GM23338 (cell line): ENCODE measurements around the gene IKZF3.

Experiments used
- CREB1 ChIP-seq: fragments of 250-450 bp; sonication (Bioruptor Pico); IDR thresholded peaks from 2 replicates; pipeline ENCODE4 v1.5.0; 2020; ENCODE audit warnings: low read depth, mild to moderate bottlenecking, moderate library complexity
- EZH2 ChIP-seq: fragments of 200-600 bp; sonication (generic); IDR thresholded peaks from one replicate; pipeline ENCODE4 v1.8.0; 2017; ENCODE audit warnings: antibody characterized with exemption, mild to moderate bottlenecking, low read depth; ENCODE audit not compliant: unreplicated experiment
- EZH2phosphoT487 ChIP-seq: fragments of 200-600 bp; sonication (generic); IDR thresholded peaks from one replicate; pipeline ENCODE4 v1.8.1; 2018; ENCODE audit warnings: antibody characterized with exemption; ENCODE audit not compliant: unreplicated experiment
- JUNB ChIP-seq: IDR thresholded peaks from one replicate; pipeline ENCODE4 v1.6.1; 2016; ENCODE audit warnings: antibody characterized with exemption; ENCODE audit not compliant: unreplicated experiment
- NANOG ChIP-seq: IDR thresholded peaks from 2 replicates; pipeline ENCODE4 v1.6.1; 2016; ENCODE audit warnings: antibody characterized with exemption, borderline replicate concordance
- POLR2AphosphoS5 ChIP-seq: IDR thresholded peaks from 2 replicates; pipeline ENCODE4 v1.6.1; 2016; ENCODE audit warnings: antibody characterized with exemption, low read depth
- STAT1 ChIP-seq: IDR thresholded peaks from one replicate; pipeline ENCODE4 v1.6.1; 2016; ENCODE audit warnings: antibody characterized with exemption; ENCODE audit not compliant: unreplicated experiment
- ZNF114 ChIP-seq: fragments of 250-450 bp; sonication (Bioruptor Pico); IDR thresholded peaks from 2 replicates; pipeline ENCODE4 v1.5.0; 2020; ENCODE audit warnings: mild to moderate bottlenecking, moderate library complexity
- ZNF331 ChIP-seq: fragments of 250-450 bp; sonication (Bioruptor Pico); IDR thresholded peaks from 2 replicates; pipeline ENCODE4 v1.5.0; 2020; ENCODE audit warnings: low read depth, mild to moderate bottlenecking, moderate library complexity
- TF ChIP-seq, protein P1 (sequence below), 2 experiments: fragments of 200-600 bp in 1 of 2; sonication (generic) in 1 of 2; conservative IDR thresholded peaks; 2 replicates each; pipeline versions ENCODE4 v1.5.1 to v1.6.1; 2016 to 2017; ENCODE audit warnings: antibody characterized with exemption in 2 of 2, low read depth in 2 of 2, mild to moderate bottlenecking in 2 of 2, moderate library complexity in 1 of 2
- TF ChIP-seq, protein P2 (sequence below): IDR thresholded peaks from one replicate; pipeline ENCODE4 v1.6.1; 2018; ENCODE audit warnings: antibody characterized with exemption; ENCODE audit not compliant: unreplicated experiment
- TF ChIP-seq, protein P3 (sequence below): IDR thresholded peaks from 2 replicates; pipeline ENCODE4 v1.6.1; 2016; ENCODE audit warnings: antibody characterized with exemption
- TF ChIP-seq, protein P4 (sequence below): fragments of 250-450 bp; sonication (Bioruptor Pico); IDR thresholded peaks from 2 replicates; pipeline ENCODE4 v1.5.0; 2020; ENCODE audit warnings: mild to moderate bottlenecking, moderate library complexity

DNA sequence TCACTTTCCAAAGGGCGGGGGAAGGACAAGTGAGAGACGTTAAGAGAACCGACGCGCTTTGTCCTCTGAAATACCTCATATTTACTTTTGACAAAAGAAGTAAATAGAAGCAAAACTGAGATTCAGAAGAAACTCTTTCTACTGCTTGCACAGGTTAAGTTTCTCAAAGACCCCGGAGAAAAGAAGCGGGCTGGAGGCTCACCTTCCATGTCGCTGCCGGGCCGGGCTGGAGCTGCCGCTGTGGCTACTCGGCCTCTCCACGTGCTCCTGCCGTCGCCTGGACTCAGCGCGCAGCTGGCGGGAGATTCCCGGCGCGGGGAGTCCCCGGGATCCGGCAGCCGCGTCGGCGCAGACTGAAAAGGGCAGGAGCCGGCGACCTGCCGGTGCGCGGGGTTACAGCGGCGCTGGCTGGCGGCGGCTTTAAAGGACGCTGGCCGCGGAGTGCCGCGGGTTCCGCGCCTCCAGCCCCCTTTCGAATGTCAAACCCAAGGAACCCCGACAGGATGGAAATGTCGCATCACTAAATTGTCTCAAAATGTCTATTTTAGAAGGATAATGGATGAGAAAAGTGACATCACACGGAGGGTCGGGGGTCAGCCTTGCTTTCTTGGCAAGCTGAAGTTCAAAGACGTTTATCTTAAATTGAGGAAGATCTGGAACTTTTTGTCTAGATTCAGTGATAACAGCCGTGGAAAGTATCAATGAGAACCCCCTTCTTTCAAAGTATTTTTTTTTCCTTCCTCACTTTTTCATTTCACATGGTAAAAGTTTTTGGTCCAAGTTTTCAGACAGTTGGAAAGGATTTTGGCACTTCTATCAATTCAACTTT, at the start of gene IKZF3:
- TF ChIP-seq EZH2 (peak; percentile 52), CREB1 (CRISPR knock-in tag) (peak; percentile 66), EZH2phosphoT487 (no peak), POLR2AphosphoS5 (no peak), ZNF331 (no peak), JUNB (no peak), NANOG (no peak), ZNF114 (CRISPR knock-in tag) (no peak), STAT1 (no peak)
- TF ChIP-seq, protein P1, sequence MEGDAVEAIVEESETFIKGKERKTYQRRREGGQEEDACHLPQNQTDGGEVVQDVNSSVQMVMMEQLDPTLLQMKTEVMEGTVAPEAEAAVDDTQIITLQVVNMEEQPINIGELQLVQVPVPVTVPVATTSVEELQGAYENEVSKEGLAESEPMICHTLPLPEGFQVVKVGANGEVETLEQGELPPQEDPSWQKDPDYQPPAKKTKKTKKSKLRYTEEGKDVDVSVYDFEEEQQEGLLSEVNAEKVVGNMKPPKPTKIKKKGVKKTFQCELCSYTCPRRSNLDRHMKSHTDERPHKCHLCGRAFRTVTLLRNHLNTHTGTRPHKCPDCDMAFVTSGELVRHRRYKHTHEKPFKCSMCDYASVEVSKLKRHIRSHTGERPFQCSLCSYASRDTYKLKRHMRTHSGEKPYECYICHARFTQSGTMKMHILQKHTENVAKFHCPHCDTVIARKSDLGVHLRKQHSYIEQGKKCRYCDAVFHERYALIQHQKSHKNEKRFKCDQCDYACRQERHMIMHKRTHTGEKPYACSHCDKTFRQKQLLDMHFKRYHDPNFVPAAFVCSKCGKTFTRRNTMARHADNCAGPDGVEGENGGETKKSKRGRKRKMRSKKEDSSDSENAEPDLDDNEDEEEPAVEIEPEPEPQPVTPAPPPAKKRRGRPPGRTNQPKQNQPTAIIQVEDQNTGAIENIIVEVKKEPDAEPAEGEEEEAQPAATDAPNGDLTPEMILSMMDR (conservative IDR thresholded peaks at IDR 0.05; ENCODE audit: low read depth in 2 of 2): peak; percentile 16 to 65; a peak in 3 of 4 replicates
- TF ChIP-seq, protein P2, sequence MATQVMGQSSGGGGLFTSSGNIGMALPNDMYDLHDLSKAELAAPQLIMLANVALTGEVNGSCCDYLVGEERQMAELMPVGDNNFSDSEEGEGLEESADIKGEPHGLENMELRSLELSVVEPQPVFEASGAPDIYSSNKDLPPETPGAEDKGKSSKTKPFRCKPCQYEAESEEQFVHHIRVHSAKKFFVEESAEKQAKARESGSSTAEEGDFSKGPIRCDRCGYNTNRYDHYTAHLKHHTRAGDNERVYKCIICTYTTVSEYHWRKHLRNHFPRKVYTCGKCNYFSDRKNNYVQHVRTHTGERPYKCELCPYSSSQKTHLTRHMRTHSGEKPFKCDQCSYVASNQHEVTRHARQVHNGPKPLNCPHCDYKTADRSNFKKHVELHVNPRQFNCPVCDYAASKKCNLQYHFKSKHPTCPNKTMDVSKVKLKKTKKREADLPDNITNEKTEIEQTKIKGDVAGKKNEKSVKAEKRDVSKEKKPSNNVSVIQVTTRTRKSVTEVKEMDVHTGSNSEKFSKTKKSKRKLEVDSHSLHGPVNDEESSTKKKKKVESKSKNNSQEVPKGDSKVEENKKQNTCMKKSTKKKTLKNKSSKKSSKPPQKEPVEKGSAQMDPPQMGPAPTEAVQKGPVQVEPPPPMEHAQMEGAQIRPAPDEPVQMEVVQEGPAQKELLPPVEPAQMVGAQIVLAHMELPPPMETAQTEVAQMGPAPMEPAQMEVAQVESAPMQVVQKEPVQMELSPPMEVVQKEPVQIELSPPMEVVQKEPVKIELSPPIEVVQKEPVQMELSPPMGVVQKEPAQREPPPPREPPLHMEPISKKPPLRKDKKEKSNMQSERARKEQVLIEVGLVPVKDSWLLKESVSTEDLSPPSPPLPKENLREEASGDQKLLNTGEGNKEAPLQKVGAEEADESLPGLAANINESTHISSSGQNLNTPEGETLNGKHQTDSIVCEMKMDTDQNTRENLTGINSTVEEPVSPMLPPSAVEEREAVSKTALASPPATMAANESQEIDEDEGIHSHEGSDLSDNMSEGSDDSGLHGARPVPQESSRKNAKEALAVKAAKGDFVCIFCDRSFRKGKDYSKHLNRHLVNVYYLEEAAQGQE: no peak
- TF ChIP-seq, protein P3, sequence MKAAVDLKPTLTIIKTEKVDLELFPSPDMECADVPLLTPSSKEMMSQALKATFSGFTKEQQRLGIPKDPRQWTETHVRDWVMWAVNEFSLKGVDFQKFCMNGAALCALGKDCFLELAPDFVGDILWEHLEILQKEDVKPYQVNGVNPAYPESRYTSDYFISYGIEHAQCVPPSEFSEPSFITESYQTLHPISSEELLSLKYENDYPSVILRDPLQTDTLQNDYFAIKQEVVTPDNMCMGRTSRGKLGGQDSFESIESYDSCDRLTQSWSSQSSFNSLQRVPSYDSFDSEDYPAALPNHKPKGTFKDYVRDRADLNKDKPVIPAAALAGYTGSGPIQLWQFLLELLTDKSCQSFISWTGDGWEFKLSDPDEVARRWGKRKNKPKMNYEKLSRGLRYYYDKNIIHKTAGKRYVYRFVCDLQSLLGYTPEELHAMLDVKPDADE: no peak
- TF ChIP-seq, protein P4, sequence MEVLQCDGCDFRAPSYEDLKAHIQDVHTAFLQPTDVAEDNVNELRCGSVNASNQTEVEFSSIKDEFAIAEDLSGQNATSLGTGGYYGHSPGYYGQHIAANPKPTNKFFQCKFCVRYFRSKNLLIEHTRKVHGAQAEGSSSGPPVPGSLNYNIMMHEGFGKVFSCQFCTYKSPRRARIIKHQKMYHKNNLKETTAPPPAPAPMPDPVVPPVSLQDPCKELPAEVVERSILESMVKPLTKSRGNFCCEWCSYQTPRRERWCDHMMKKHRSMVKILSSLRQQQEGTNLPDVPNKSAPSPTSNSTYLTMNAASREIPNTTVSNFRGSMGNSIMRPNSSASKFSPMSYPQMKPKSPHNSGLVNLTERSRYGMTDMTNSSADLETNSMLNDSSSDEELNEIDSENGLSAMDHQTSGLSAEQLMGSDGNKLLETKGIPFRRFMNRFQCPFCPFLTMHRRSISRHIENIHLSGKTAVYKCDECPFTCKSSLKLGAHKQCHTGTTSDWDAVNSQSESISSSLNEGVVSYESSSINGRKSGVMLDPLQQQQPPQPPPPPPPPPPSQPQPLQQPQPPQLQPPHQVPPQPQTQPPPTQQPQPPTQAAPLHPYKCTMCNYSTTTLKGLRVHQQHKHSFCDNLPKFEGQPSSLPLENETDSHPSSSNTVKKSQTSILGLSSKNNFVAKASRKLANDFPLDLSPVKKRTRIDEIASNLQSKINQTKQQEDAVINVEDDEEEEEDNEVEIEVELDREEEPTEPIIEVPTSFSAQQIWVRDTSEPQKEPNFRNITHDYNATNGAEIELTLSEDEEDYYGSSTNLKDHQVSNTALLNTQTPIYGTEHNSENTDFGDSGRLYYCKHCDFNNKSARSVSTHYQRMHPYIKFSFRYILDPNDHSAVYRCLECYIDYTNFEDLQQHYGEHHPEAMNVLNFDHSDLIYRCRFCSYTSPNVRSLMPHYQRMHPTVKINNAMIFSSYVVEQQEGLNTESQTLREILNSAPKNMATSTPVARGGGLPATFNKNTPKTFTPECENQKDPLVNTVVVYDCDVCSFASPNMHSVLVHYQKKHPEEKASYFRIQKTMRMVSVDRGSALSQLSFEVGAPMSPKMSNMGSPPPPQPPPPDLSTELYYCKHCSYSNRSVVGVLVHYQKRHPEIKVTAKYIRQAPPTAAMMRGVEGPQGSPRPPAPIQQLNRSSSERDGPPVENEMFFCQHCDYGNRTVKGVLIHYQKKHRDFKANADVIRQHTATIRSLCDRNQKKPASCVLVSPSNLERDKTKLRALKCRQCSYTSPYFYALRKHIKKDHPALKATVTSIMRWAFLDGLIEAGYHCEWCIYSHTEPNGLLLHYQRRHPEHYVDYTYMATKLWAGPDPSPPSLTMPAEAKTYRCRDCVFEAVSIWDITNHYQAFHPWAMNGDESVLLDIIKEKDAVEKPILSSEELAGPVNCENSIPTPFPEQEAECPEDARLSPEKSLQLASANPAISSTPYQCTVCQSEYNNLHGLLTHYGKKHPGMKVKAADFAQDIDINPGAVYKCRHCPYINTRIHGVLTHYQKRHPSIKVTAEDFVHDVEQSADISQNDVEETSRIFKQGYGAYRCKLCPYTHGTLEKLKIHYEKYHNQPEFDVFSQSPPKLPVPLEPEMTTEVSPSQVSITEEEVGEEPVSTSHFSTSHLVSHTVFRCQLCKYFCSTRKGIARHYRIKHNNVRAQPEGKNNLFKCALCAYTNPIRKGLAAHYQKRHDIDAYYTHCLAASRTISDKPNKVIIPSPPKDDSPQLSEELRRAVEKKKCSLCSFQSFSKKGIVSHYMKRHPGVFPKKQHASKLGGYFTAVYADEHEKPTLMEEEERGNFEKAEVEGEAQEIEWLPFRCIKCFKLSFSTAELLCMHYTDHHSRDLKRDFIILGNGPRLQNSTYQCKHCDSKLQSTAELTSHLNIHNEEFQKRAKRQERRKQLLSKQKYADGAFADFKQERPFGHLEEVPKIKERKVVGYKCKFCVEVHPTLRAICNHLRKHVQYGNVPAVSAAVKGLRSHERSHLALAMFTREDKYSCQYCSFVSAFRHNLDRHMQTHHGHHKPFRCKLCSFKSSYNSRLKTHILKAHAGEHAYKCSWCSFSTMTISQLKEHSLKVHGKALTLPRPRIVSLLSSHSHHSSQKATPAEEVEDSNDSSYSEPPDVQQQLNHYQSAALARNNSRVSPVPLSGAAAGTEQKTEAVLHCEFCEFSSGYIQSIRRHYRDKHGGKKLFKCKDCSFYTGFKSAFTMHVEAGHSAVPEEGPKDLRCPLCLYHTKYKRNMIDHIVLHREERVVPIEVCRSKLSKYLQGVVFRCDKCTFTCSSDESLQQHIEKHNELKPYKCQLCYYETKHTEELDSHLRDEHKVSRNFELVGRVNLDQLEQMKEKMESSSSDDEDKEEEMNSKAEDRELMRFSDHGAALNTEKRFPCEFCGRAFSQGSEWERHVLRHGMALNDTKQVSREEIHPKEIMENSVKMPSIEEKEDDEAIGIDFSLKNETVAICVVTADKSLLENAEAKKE: no peak
